ENCODE data around the gene CDH11. TPM values are rescaled to one million over a fixed set of nuclear protein-coding genes. Genes with fewer than 3 reads are reported as not detected.

Gene CDH11
- total RNA-seq, 4 donors from 2014 or later: 4.0 to 14.2 (median 8.6) TPM

DNA sequence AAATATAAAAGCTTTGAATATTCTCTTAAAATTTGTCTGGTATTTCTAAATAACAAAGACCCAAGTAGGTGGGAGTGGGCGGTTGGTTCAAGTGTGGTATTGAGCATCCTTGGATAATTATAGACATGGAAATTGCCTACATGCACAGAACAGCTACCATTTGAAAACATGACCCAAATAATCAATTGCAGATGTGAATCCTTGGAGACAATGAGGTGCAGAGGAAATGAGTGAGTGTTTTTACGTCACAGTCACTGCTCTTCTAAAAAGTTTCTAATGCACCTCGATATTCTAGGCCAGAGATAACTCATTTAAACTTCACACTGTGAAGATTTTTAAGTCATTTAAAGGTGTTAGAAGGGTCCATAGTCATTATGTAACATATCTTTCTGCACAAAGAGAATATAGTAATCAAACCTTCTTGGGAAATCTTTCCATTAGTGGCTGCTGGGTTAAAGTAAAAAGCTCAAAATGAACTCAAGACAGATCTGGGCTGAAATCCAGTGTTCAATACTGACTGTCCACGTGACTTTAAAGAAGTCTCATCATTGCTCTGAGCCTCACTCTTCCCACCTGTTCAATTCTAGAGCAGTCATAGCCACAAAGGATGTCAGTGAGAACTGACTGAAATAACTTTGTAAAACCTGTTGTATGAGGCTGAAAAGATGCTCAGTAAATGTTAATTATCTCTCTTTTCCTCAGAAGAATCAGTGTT lies 144.5 kb downstream of the CDH11 start:
- TF ChIP-seq, protein P1, sequence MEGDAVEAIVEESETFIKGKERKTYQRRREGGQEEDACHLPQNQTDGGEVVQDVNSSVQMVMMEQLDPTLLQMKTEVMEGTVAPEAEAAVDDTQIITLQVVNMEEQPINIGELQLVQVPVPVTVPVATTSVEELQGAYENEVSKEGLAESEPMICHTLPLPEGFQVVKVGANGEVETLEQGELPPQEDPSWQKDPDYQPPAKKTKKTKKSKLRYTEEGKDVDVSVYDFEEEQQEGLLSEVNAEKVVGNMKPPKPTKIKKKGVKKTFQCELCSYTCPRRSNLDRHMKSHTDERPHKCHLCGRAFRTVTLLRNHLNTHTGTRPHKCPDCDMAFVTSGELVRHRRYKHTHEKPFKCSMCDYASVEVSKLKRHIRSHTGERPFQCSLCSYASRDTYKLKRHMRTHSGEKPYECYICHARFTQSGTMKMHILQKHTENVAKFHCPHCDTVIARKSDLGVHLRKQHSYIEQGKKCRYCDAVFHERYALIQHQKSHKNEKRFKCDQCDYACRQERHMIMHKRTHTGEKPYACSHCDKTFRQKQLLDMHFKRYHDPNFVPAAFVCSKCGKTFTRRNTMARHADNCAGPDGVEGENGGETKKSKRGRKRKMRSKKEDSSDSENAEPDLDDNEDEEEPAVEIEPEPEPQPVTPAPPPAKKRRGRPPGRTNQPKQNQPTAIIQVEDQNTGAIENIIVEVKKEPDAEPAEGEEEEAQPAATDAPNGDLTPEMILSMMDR (IDR thresholded peaks at IDR 0.05 in 4 of 5, conservative IDR thresholded peaks at IDR 0.05 in 1 of 5): no peak
- TF ChIP-seq POLR2A (IDR thresholded peaks at IDR 0.05): no peak
- H3K36me3 ChIP-seq: no peaks in the 10 kb centered on the region
- in situ Hi-C loops (cut with MboI; ENCODE audit: low sequenced_read_pairs in 4 of 4): no loop called here

DNA sequence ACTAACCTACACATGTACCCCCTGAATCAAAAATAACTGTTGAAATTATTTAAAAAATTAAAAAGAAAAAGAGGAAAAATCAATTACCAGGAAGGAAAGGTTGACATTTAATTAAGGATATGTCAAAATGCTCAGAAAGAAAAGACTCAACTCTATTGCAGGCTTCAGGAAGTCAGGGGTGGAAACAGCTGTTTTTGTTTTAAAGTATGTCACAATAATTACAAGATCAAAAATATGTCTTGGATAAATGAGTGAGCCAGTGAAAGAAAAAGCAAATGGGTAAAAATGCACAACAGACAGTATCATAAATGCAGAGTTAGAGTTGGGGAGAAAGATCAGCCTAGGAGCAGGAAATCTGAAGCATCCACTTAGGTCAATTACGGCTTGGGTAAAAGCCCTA lies 146.0 kb downstream of the CDH11 start:
- intact Hi-C loops (cut with DNase I; ENCODE audit: low total_unique reads): no loop called here
- ATAC-seq (no peak), DNase-seq (no peak)
- H3K9me3 ChIP-seq: no peaks in the 10 kb centered on the region
- no peak overlapping the region for H3K27ac ChIP-seq
- in situ Hi-C loops (cut with MboI; ENCODE audit: low sequenced_read_pairs in 4 of 4): no loop called here
- H3K4me3 ChIP-seq: no peak overlapping the region
- no peaks in the 10 kb centered on the region for H3K36me3 ChIP-seq
- TF ChIP-seq, protein P1 (IDR thresholded peaks at IDR 0.05 in 4 of 5, conservative IDR thresholded peaks at IDR 0.05 in 1 of 5): no peak
- no peak for TF ChIP-seq POLR2A (IDR thresholded peaks at IDR 0.05)
- no peaks in the 10 kb centered on the region for H3K4me1 ChIP-seq
- H3K27me3 ChIP-seq: no peaks in the 10 kb centered on the region

More for the DNA sequence above, 144.5 kb downstream of the CDH11 start:
- intact Hi-C loops (cut with DNase I; ENCODE audit: low total_unique reads): no loop called here
- Histone ChIP-seq H3K27ac (no peak overlapping the region), H3K27me3 (no peaks in the 10 kb centered on the region), H3K4me1 (no peaks in the 10 kb centered on the region), H3K9me3 (no peaks in the 10 kb centered on the region), H3K4me3 (no peak overlapping the region)
- DNase-seq (no peak), ATAC-seq (no peak)

DNA sequence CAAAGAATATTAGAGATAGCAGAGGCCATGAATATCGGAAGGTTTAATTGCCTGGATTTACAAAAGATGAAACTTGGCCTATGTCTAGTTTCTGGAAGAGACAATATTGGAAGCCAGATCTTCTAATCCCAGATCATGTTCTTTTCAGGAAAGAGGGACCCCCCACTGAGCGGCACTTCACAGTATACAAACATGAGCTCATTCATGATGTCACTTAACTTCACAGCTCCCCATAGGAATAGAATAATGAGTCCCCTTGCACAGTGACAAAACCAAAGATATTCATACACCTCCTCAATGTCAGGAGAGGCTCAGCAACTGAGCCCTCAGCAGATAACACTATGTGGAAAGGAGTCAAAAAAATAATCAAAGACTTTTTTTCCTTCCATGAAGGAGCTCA lies 147.5 kb downstream of the CDH11 start:
- Histone ChIP-seq H3K27ac (no peak overlapping the region), H3K36me3 (no peaks in the 10 kb centered on the region), H3K4me1 (no peaks in the 10 kb centered on the region), H3K9me3 (no peaks in the 10 kb centered on the region), H3K27me3 (no peaks in the 10 kb centered on the region), H3K4me3 (no peak overlapping the region)
- no peak for TF ChIP-seq POLR2A (IDR thresholded peaks at IDR 0.05)
- TF ChIP-seq, protein P1 (IDR thresholded peaks at IDR 0.05 in 4 of 5, conservative IDR thresholded peaks at IDR 0.05 in 1 of 5): no peak
- no peak for ATAC-seq
- DNase-seq: no peak
- in situ Hi-C loops (cut with MboI; ENCODE audit: low sequenced_read_pairs in 4 of 4): no loop called here
- intact Hi-C loops (cut with DNase I; ENCODE audit: low total_unique reads): no loop called here

DNA sequence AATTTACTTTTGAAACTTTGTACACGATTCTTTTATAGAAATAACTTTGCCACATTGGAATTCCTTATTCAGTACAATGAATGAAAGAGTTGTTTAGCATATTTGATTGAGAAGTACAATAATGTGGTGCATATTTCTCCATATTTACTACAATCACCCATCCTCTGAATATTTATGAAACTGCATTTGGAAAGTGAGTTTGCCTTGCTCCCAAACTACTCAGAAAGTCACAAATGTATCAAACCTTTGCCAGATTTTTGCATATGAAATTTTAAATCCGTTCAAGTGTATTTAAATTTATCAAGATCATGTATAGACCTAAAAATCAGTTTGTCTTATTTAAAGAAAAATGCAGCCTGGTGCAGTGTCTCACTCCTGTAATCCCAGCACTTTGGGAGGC lies 148.7 kb downstream of the CDH11 start:
- DNase-seq (no peak), ATAC-seq (no peak)
- H3K27me3 ChIP-seq: no peaks in the 10 kb centered on the region
- no peaks in the 10 kb centered on the region for H3K36me3 ChIP-seq
- TF ChIP-seq, protein P1 (IDR thresholded peaks at IDR 0.05 in 4 of 5, conservative IDR thresholded peaks at IDR 0.05 in 1 of 5): no peak
- TF ChIP-seq POLR2A (IDR thresholded peaks at IDR 0.05): no peak
- intact Hi-C loops (cut with DNase I; ENCODE audit: low total_unique reads) (no loop called here), in situ Hi-C loops (cut with MboI; ENCODE audit: low sequenced_read_pairs in 4 of 4) (no loop called here)
- H3K9me3 ChIP-seq: no peaks in the 10 kb centered on the region
- H3K27ac ChIP-seq: no peak overlapping the region
- no peak overlapping the region for H3K4me3 ChIP-seq
- no peaks in the 10 kb centered on the region for H3K4me1 ChIP-seq

DNA sequence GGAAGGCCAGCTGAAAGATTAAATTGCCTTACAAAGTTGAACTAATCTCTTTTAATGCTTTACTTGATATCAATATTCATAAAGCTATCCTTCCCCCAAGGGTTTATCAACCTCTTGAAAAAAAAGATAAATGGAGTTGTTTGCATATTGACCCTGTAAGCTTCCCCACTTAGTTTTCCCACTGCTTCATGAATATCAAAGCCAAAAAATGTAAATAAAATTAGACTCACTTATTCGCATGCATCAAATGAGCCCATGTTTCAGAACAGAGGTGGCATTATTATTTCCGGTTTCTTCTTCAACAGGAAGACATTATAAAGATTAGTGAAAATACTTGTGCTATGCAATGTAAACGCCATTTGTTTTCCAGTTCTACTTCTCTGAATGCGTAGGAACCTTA lies 150.7 kb downstream of the CDH11 start:
- in situ Hi-C loops (cut with MboI; ENCODE audit: low sequenced_read_pairs in 4 of 4) (no loop called here), intact Hi-C loops (cut with DNase I; ENCODE audit: low total_unique reads) (no loop called here)
- H3K36me3 ChIP-seq: no peaks in the 10 kb centered on the region
- no peak overlapping the region for H3K4me3 ChIP-seq
- no peaks in the 10 kb centered on the region for H3K9me3 ChIP-seq
- ATAC-seq (no peak), DNase-seq (no peak)
- no peaks in the 10 kb centered on the region for H3K27me3 ChIP-seq
- TF ChIP-seq, protein P1 (IDR thresholded peaks at IDR 0.05 in 4 of 5, conservative IDR thresholded peaks at IDR 0.05 in 1 of 5): no peak
- no peak for TF ChIP-seq POLR2A (IDR thresholded peaks at IDR 0.05)
- no peak overlapping the region for H3K27ac ChIP-seq
- H3K4me1 ChIP-seq: no peaks in the 10 kb centered on the region

Measured in gastrocnemius medialis (tissue), 4 donors.